ENCODE data around the gene SMC2.

Gene SMC2

DNA sequence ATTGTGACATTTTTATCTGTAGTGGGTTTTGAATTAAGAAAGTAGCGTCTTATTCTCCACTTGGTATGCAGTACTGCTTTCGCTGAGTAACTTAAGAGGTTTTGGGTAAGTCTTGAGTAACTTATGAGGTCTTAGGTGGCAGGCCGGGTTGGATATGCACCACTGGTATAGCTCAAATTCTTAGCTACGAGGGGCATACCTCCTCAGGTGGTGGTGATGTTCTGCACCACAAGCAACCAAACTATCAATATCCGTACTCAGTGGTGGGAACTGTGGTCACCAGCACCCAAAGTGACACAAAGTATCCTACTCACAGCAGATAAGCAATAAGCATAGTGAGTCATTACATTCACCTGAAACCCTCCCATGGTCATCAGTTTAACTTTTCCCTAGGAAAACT is 13.7 kb downstream of the SMC2 start:
- DNase-seq (ENCODE audit: low read depth), result no peak

DNA sequence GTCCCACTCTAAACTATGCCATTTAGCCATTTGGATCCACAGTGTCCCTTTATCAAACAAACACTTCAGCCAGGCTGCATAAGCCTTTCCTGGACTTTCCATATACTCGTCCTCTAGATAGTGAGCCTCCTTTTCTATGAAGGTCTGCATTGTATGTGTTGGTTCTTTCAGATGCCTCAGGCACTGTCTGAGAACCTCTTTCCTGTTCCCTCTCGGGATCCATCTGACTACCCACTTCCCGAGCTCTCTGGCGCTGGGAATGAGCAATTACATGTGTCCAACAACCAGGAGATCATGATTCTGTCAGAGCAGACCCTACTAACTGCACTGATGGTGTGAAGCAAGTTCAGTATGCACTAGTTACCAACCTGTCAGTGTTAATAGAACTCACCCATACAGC is 14.2 kb downstream of the SMC2 start:
- no peak for DNase-seq (ENCODE audit: low read depth)

DNA sequence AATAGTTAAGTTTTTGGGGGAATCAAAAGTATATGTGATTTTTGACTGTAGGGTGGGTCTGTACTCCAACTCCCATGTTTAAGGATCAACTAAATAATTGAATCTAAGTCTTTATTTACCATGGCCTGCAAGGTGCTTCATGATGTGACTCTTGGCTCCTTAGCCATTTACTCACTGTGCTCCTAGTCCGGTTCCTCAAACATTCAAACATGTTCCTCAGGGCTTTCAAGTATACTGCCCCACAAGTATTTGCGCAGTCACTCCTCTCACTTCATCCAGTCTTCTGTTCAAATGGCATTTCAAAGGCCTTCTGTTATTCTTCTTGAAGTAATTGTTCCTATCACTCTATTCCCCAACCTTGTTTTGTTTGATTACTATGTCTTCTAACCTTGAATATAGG is 16.4 kb downstream of the SMC2 start:
- DNase-seq (ENCODE audit: low read depth), result no peak

DNA sequence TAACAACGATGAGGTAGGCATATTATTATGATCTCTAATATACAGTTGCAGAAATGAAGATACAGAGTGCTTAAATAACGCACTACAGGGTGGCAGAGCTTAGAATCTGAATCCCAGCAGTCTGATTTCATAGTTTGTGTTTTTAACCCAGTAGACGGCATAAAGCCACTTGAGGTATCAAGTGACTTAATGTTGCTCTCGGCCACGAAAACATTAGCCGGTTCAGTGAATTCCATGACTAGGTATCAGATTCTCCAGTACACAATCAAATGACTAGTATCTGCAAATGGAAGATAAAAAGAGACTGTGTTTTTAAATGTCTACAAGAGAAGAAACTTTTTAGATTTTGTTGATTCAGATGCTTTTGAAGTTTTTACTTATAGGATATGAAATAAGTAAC is 24.8 kb downstream of the SMC2 start:
- no peak for DNase-seq (ENCODE audit: low read depth)

DNA sequence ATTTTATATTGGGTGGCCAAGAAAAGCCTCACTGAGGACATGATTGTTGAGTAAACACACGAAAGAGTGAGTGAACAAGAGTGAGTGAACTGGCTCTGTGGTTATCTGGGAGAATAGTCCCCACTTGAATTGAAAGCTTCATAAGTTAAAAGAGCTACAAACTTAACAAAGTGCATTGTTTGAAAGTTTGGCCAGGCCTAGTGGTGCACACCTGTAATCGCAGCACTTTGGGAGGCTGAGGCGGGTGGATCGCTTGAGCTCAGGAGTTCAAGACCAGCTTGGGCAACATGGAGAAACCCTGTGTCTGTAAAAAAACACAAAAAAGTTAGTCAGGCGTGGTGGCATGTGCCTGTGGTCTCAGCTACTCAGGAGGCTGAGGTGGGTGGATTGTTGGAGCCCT is 26.9 kb downstream of the SMC2 start:
- no peak for DNase-seq (ENCODE audit: low read depth)

DNA sequence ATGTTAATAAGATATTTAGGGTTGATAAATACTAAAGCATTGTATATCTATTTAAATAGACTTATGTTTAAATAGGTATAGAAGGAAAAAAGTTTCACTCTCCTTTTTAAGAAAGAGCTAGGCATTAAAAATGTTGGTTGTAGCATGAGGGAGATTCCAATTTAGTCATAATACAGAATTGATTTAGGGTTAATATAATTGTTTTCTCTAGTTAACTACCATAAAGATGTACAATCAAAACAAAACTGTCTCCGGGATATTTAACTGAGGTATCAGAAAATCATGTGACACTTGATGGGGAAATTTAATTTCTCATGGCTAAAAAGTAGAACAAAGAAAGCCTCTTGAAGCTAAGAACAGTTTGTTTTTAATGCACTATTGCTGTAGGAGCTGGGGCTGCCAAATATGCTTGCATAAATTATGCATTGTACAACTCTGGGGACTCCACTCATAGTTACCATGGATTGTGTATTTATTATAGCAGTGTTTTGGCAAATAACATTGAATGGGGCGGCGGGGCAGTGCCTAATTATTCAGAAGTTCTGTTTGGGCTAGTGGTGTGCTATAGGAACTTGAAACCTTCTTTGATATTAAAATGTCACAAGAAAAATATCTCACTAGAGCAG is 44.2 kb downstream of the SMC2 start:
- DNase-seq (ENCODE audit: low read depth), result no peak

DNA sequence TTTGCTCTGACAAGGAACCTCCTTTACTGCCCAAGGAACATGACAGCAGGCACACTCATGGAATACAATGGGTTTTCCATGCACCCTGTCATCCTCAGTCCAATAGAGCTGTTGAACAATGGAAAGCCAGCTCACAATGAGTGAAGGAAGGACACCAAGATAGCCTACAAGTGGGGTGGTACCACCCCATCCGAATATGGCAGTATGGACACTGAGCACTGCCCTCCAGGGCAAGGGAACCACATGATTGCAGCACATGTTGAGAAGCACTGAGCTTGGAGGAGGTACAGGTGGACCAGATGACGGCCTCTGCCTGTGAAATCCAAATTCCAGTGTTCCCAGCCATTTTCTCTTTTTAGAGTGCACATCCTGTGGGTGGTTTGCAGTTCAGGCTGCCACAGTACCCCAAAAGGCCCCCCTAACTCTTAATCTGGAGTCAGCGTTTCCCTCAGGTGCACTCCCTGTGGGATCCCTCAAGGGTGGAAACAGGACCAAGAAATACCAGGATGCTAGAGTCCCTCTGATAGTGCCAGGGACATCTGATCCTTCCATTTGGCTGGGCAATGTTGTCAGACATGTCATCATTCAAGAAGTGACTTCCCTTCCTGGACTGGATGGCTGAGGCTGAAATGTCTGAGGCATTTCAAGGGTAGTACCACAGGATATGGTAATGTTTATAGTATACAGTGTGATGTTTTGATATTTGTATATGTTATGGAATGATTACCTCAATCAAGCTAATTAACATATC is 48.9 kb downstream of the SMC2 start:
- no peak for DNase-seq (ENCODE audit: low read depth)

DNA sequence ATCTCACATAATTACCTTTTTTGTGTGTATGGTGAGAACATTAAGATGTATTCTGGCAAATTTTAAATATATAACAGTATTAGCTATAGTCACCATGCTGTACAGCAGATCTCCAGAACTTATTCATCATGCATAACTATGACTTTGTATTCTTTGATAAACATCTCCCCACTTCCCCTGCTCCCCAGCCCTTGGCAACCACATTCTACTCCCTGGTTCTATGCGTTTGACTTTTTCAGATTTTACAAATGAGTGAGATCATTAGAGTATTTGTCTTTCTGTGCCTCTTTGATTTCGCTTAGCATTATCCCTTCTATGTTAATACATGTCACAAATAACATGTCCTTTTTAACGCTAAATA is 49.4 kb downstream of the SMC2 start:
- DNase-seq (ENCODE audit: low read depth), result no peak

DNA sequence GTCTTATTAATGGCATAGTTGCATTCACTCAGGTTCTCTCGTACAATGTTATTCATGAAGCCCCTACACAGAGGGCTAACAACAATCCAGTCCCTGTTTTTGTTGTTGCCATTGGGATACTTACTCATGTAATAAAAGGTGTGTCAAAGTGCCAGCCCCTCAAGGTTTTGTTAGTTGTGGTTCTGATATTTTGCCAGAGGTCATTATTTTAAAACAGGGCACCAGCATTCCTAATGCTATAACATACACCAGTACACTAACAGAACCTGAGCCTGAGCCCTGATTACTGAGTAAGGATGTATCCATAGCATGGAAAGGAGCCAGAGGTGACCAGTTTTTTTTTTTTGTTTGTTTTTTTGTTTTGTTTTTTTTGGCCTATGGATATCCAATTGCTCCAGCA is 50.2 kb downstream of the SMC2 start:
- DNase-seq (ENCODE audit: low read depth), result no peak

DNA sequence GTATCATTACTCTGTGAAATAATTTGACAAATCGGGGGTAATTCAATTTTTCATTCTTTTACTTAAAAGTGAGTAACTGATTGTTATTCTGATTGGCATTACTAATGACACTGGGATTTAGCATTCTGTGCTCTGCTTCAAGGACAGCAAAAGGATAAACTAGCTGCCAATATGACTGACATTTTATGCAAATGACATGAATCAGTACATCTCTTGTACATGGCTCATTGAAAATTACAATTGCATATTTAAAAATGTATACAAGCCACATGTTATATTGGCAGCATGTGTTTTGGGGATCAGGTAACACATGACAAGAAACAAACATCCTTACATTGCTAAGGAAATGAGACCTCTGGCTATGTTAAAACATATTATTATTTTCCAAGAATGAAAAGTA is 79.0 kb downstream of the SMC2 start:
- no peak for DNase-seq (ENCODE audit: low read depth)

DNA sequence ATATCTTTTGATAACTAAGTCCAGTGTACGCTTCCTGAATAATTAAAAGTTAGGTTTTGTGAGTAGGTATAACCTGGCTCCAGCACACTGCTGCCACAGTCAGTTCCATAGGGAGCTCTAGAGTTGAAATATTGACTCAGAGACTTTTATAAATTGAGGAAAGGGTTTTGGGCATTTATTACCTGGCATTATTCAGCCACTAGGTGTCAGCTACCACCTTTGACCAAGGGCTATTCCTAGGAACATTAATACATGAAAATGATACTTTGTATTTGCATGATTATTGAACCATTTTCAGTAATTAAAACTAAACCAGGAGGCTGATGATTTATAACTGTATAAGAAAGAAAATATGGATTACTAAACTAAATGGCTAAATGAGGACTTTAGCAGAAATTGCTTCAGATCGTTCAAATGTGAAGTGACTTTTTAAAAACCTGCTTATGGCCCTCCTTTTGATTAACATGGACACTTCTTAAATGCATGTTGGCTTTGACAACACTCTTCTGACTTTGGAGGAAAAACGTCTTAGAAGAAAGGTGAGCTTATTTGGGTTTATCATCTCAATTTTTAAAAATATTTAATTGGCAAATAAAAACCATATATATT is 83.0 kb downstream of the SMC2 start:
- no peak for DNase-seq (ENCODE audit: low read depth)

DNA sequence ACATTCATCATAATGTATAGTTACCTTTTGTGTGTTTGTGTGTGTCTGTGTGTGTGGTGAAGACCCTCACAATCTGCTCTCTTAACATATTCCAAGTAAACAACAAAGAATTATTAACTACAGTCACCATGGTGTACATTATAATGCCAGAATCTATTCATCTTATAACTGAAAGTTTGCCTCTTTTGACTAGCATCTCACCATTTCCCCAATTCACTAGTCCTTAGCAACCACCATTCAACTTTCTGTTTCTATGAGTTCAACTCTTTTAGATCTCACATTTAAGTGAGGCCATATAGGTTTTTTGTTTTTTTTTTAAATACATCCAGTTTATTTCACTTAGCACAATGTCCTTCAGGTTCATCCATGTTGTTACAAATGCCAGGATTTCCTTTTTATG is 83.6 kb downstream of the SMC2 start:
- no peak for DNase-seq (ENCODE audit: low read depth)

All from activated T-helper 1 cell treated with Interleukin-2 at 50 U/mL for 16 hours (primary cell).